Neural progenitor cell (in vitro differentiated cells): ENCODE data around the gene CD74. TPM values are rescaled to one million over a fixed set of nuclear protein-coding genes. Genes with fewer than 3 reads are reported as not detected.

Experiments
- DNase-seq: peaks from one replicate; pipeline ENCODE4 v3.0.0-alpha.2; 2016; ENCODE audit warnings: low spot score
- H2AFZ ChIP-seq: fragments of 200-600 bp; sonication (generic); replicated peaks from 2 replicates; pipeline ENCODE4 v1.6.1; 2016; ENCODE audit warnings: antibody characterized with exemption
- H3F3A ChIP-seq: fragments of 200-600 bp; sonication (generic); 2 replicates; pipeline ENCODE4 v1.6.1; 2016; ENCODE audit warnings: antibody characterized with exemption, low read depth
- H3K27ac ChIP-seq: fragments of 200-600 bp; sonication (generic); 2 replicates; pipeline ENCODE4 v1.5.1; 2016; ENCODE audit warnings: mild to moderate bottlenecking
- H3K27me3 ChIP-seq: fragments of 200-600 bp; sonication (generic); 2 replicates; pipeline ENCODE4 v1.6.1; 2016; ENCODE audit warnings: mild to moderate bottlenecking, moderate library complexity
- H3K36me3 ChIP-seq: fragments of 200-600 bp; sonication (generic); 2 replicates; pipeline ENCODE4 v1.5.1; 2016
- H3K4me1 ChIP-seq: fragments of 200-600 bp; sonication (generic); 2 replicates; pipeline ENCODE4 v1.6.1; 2016; ENCODE audit warnings: mixed run types
- H3K4me2 ChIP-seq: fragments of 200-600 bp; sonication (generic); 2 replicates; pipeline ENCODE4 v1.6.1; 2016
- H3K4me3 ChIP-seq: fragments of 200-600 bp; sonication (generic); 2 replicates; pipeline ENCODE4 v1.5.1; 2016
- H3K79me2 ChIP-seq: fragments of 200-600 bp; sonication (generic); 2 replicates; pipeline ENCODE4 v1.6.1; 2016; ENCODE audit warnings: low read depth
- H3K9ac ChIP-seq: fragments of 200-600 bp; sonication (generic); 2 replicates; pipeline ENCODE4 v1.6.1; 2016
- H3K9me3 ChIP-seq: fragments of 200-600 bp; sonication (generic); 2 replicates; pipeline ENCODE4 v1.5.1; 2016; ENCODE audit warnings: low read depth
- H4K20me1 ChIP-seq: fragments of 200-600 bp; sonication (generic); 2 replicates; pipeline ENCODE4 v1.6.1; 2016; ENCODE audit warnings: low read depth
- H3K27ac Mint-ChIP-seq: 3 replicates; pipeline ENCODE4 v1.8.0; 2021; ENCODE audit warnings: mixed read lengths
- H3K27me3 Mint-ChIP-seq: 2 replicates; pipeline ENCODE4 v1.8.0; 2022; ENCODE audit warnings: low read depth, mild to moderate bottlenecking, inconsistent platforms, moderate library complexity, mixed read lengths; ENCODE audit not compliant: insufficient read depth
- H3K36me3 Mint-ChIP-seq: 3 replicates; pipeline ENCODE4 v1.8.0; 2021; ENCODE audit warnings: mixed read lengths
- H3K4me1 Mint-ChIP-seq: 3 replicates; pipeline ENCODE4 v1.8.0; 2021; ENCODE audit warnings: mixed read lengths
- H3K4me3 Mint-ChIP-seq: 3 replicates; pipeline ENCODE4 v1.8.0; 2021; ENCODE audit warnings: mild to moderate bottlenecking, moderate library complexity, mixed read lengths
- H3K9me3 Mint-ChIP-seq: 3 replicates; pipeline ENCODE4 v1.8.0; 2020; ENCODE audit warnings: mixed read lengths
- CTCF ChIP-seq: fragments of 200-600 bp; sonication (generic); IDR thresholded peaks from 2 replicates; pipeline ENCODE4 v1.5.1; 2017; ENCODE audit warnings: antibody characterized with exemption, mild to moderate bottlenecking
- EZH2 ChIP-seq: fragments of 200-600 bp; sonication (generic); IDR thresholded peaks from 2 replicates; pipeline ENCODE4 v1.6.1; 2017; ENCODE audit warnings: antibody characterized with exemption, mild to moderate bottlenecking, moderate library complexity
- EZH2phosphoT487 ChIP-seq: fragments of 200-600 bp; sonication (generic); IDR thresholded peaks from 2 replicates; pipeline ENCODE4 v1.6.1; 2017; ENCODE audit warnings: antibody characterized with exemption
- total RNA-seq: library from RNA; depleted of rRNA; stranded (reverse); fragments of >200 nt; gene quantifications from 2 replicates; pipeline ENCODE4 v1.2.3, GENCODE V29; 2015; ENCODE audit warnings: low replicate concordance

Gene CD74
- total RNA-seq, 1 donor from 2014 or later = 9.8 TPM

- Mint-ChIP-seq H3K27ac (peak overlapping the region; percentile 21), H3K4me1 (peaks cover 27% of the 10 kb centered on the region), H3K36me3 (no peaks in the 10 kb centered on the region), H3K27me3 (peaks cover 5% of the 10 kb centered on the region), H3K4me3 (peak overlapping the region; percentile 22), H3K9me3 (no peaks in the 10 kb centered on the region)
- no peaks in the 10 kb centered on the region for H3K36me3 ChIP-seq
- H3K9me3 ChIP-seq = no peaks in the 10 kb centered on the region
- peak; percentile 90 for DNase-seq
- H2AFZ ChIP-seq = peak overlapping the region; percentile 65
- no peaks in the 10 kb centered on the region for H3K79me2 ChIP-seq
- no peak for TF ChIP-seq CTCF
- no peak for TF ChIP-seq EZH2
- no peak for TF ChIP-seq EZH2phosphoT487
- H3K9ac ChIP-seq = no peak overlapping the region
- no peaks in the 10 kb centered on the region for H4K20me1 ChIP-seq
- peaks cover 32% of the 10 kb centered on the region for H3F3A ChIP-seq
- H3K4me1 ChIP-seq = peaks cover 20% of the 10 kb centered on the region
- no peaks in the 10 kb centered on the region for H3K27me3 ChIP-seq
- no peak overlapping the region for H3K4me3 ChIP-seq
- H3K4me2 ChIP-seq = peak overlapping the region; percentile 61
- no peak overlapping the region for H3K27ac ChIP-seq
These were observed 2.8 kb downstream of the CD74 start for GRCh38 chr5:150409638-150410523.

GRCh38 chr5:150408231-150408943, 4.3 kb downstream of the CD74 start:
- Histone ChIP-seq H4K20me1 (no peaks in the 10 kb centered on the region), H3K9me3 (no peaks in the 10 kb centered on the region), H3K4me3 (no peak overlapping the region), H3K27ac (no peak overlapping the region), H3K9ac (no peak overlapping the region), H3F3A (peaks cover 29% of the 10 kb centered on the region), H3K4me2 (no peak overlapping the region), H3K79me2 (no peaks in the 10 kb centered on the region), H3K36me3 (no peaks in the 10 kb centered on the region), H2AFZ (no peak overlapping the region), H3K4me1 (peaks cover 18% of the 10 kb centered on the region), H3K27me3 (no peaks in the 10 kb centered on the region)
- peaks cover 22% of the 10 kb centered on the region for H3K4me1 Mint-ChIP-seq
- H3K27ac Mint-ChIP-seq = no peak overlapping the region
- no peak overlapping the region for H3K4me3 Mint-ChIP-seq
- DNase-seq = no peak
- H3K9me3 Mint-ChIP-seq = no peaks in the 10 kb centered on the region
- no peaks in the 10 kb centered on the region for H3K36me3 Mint-ChIP-seq
- H3K27me3 Mint-ChIP-seq = peaks cover 5% of the 10 kb centered on the region
- no peak for TF ChIP-seq EZH2phosphoT487
- TF ChIP-seq CTCF = no peak
- TF ChIP-seq EZH2 = no peak

- Mint-ChIP-seq H3K4me1 (peaks cover 11% of the 10 kb centered on the region), H3K27ac (no peak overlapping the region), H3K36me3 (peaks cover 3% of the 10 kb centered on the region), H3K9me3 (no peaks in the 10 kb centered on the region), H3K4me3 (no peak overlapping the region), H3K27me3 (peaks cover 5% of the 10 kb centered on the region)
- no peaks in the 10 kb centered on the region for H3K27me3 ChIP-seq
- H3K36me3 ChIP-seq = no peaks in the 10 kb centered on the region
- TF ChIP-seq CTCF = no peak
- TF ChIP-seq EZH2phosphoT487 = no peak
- no peak for TF ChIP-seq EZH2
- no peak for DNase-seq
- H3K79me2 ChIP-seq = no peaks in the 10 kb centered on the region
- H4K20me1 ChIP-seq = no peaks in the 10 kb centered on the region
- H3K4me1 ChIP-seq = peaks cover 6% of the 10 kb centered on the region
- no peaks in the 10 kb centered on the region for H3K9me3 ChIP-seq
- H3K4me2 ChIP-seq = no peak overlapping the region
- no peak overlapping the region for H3K27ac ChIP-seq
- no peak overlapping the region for H3K4me3 ChIP-seq
- no peak overlapping the region for H3K9ac ChIP-seq
- H2AFZ ChIP-seq = no peak overlapping the region
- H3F3A ChIP-seq = peaks cover 18% of the 10 kb centered on the region
These were observed 5.5 kb downstream of the CD74 start for GRCh38 chr5:150407096-150407720.
